ENCODE data around the gene FMNL1. TPM values are rescaled to one million over a fixed set of nuclear protein-coding genes. Genes with fewer than 3 reads are reported as not detected.

FMNL1 gene
- total RNA-seq, 1 donor from 2014 or later = 30.7 TPM

GRCh38 chr17:45277992-45278391 lies 56.3 kb downstream of the FMNL1 start:
- DNase-seq (ENCODE audit: low spot score) = no peak

GRCh38 chr17:45279898-45280297 lies 58.2 kb downstream of the FMNL1 start:
- DNase-seq (ENCODE audit: low spot score) = no peak

- DNase-seq (ENCODE audit: low spot score) = no peak
Measured at GRCh38 chr17:45282683-45283644, 61.3 kb downstream of the FMNL1 start.

GRCh38 chr17:45283711-45284110 lies 62.0 kb downstream of the FMNL1 start:
- no peak for DNase-seq (ENCODE audit: low spot score)

GRCh38 chr17:45284176-45285140 lies 62.8 kb downstream of the FMNL1 start:
- no peak for DNase-seq (ENCODE audit: low spot score)

GRCh38 chr17:45286286-45286685 lies 64.6 kb downstream of the FMNL1 start:
- DNase-seq (ENCODE audit: low spot score) = no peak

GRCh38 chr17:45287526-45288500 lies 66.1 kb downstream of the FMNL1 start:
- DNase-seq (ENCODE audit: low spot score) = no peak

- no peak for DNase-seq (ENCODE audit: low spot score)
Measured at GRCh38 chr17:45288825-45289224, 67.1 kb downstream of the FMNL1 start.

- no peak for DNase-seq (ENCODE audit: low spot score)
Measured at GRCh38 chr17:45289301-45290268, 67.9 kb downstream of the FMNL1 start.

- no peak for DNase-seq (ENCODE audit: low spot score)
Measured at GRCh38 chr17:45290269-45290765, 68.6 kb downstream of the FMNL1 start.

GRCh38 chr17:45291171-45291805 lies 69.6 kb downstream of the FMNL1 start:
- DNase-seq (ENCODE audit: low spot score) = peak; percentile 58

- no peak for DNase-seq (ENCODE audit: low spot score)
Measured at GRCh38 chr17:45292696-45293412, 71.2 kb downstream of the FMNL1 start.

GRCh38 chr17:45293413-45294211 lies 71.9 kb downstream of the FMNL1 start:
- DNase-seq (ENCODE audit: low spot score) = peak; percentile 82

- peak; percentile 76 for DNase-seq (ENCODE audit: low spot score)
Measured at GRCh38 chr17:45294506-45294905, 72.8 kb downstream of the FMNL1 start.

- no peak for DNase-seq (ENCODE audit: low spot score)
Measured at GRCh38 chr17:45296003-45296832, 74.5 kb downstream of the FMNL1 start.

GRCh38 chr17:45296833-45297124 lies 75.1 kb downstream of the FMNL1 start:
- DNase-seq (ENCODE audit: low spot score) = no peak

All from mucosa of gallbladder (tissue), 1 donor.